Ectodermal cell (in vitro differentiated cells): ENCODE results near the gene KDSR.
A peak's percentile ranks its signal among the peaks of the same experiment; 100 is the strongest.
"Not testable (repeated sequence)": the region's sequence is repeated elsewhere in the genome, so short reads cannot be mapped to it uniquely, and the experiment has no call there.

Experiments used
- H3K27ac ChIP-seq: 2 replicates; pipeline ENCODE4 v1.7.0; 2013; ENCODE audit warnings: mild to moderate bottlenecking, low read depth, low read length; ENCODE audit not compliant: insufficient read depth, poor library complexity, severe bottlenecking
- H3K27me3 ChIP-seq: 2 replicates; pipeline ENCODE4 v1.7.0; 2013; ENCODE audit warnings: mild to moderate bottlenecking, low read length; ENCODE audit not compliant: insufficient read depth, control insufficient read depth, poor library complexity, severe bottlenecking
- H3K36me3 ChIP-seq: one replicate; pipeline ENCODE4 v1.7.0; 2013; ENCODE audit warnings: low read length; ENCODE audit not compliant: control insufficient read depth, insufficient read depth
- H3K4me1 ChIP-seq: one replicate; pipeline ENCODE4 v1.7.0; 2013; ENCODE audit warnings: low read length; ENCODE audit not compliant: control insufficient read depth, insufficient read depth
- H3K4me3 ChIP-seq: 2 replicates; pipeline ENCODE4 v1.7.0; 2013; ENCODE audit warnings: low read depth, low read length, control low read depth; ENCODE audit not compliant: insufficient read depth
- H3K9me3 ChIP-seq: 2 replicates; pipeline ENCODE4 v1.7.0; 2013; ENCODE audit warnings: mild to moderate bottlenecking, low read length, moderate library complexity; ENCODE audit not compliant: control insufficient read depth
- WGBS, 2 experiments: methylation state at CpG; one replicate each; pipeline ENCODE4 v1.1.7; 2013; ENCODE audit warnings: missing lambda C conversion rate in 2 of 2; 5-methylcytosine and 5-hydroxymethylcytosine counted together

Gene KDSR

DNA sequence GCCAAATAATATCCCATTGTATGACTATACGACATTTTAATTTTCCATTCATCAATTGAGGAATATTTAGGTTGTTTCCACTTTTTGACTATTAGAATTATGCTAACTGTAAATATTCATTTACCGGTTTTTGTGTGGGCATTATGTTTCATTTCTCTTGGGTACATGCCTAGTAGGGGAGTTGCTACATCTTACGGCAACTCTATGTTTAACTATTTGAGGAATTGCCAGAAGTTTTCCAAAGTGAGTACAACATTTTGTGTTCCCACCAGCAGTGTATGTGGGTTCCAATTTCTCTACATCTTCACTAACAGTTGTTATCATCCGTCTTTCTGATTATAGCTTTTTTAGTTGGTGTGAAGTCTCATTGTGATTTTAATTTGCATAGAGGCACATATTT is 1.6 kb upstream of the KDSR start:
- peaks cover 3% of the 10 kb centered on the region for H3K4me1 ChIP-seq
- no peaks in the 10 kb centered on the region for H3K36me3 ChIP-seq
- WGBS, 2 experiments, result 94 to 100% methylated on average over 2 to 4 of the region's 4 CpGs
- H3K27me3 ChIP-seq, result no peaks in the 10 kb centered on the region
- no peaks in the 10 kb centered on the region for H3K9me3 ChIP-seq
- H3K27ac ChIP-seq, result no peak overlapping the region
- no peak overlapping the region for H3K4me3 ChIP-seq

DNA sequence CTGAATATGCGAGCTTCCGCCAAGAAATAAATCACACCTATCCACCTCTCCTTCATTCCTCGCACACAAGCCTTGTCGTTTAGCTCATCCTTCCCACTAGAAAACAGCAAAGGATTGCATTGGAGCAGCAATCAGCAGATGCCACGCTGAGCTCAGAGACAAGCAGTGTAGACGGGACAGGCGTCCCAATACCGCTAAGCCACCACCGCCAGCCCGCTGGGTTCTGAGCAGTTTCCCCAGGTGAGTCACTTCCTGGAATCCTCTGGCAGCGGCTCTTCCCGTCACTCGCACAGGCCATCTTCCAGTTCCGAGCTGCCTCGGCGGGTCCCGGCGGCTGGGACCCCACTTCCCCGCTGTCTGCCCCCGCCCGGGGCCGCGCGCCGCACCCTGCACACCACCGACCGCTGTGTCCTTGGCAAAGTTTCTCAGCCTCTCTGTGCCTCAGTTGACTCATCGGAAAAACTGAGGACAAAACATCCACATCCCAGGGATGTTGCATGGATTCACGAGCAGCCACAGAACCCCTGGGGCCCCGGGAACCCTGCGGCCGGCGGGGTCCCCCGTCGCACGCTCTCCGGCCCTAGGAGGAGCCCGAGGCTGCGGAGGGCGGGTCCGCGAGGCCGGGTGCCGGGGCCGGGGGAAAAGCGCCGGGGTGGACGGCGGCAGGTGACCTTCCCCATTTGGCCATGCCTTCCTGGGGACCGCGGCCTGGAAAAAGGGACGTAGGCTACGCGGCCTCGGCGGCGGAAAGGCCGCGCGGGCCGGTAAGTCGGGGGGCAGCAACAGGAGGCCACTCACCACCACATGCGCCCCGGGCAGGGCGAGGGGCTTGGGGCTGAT is 573 bp downstream of the KDSR start:
- Histone ChIP-seq H3K27ac (peak overlapping the region; percentile 88), H3K36me3 (peaks cover 6% of the 10 kb centered on the region), H3K27me3 (no peaks in the 10 kb centered on the region), H3K4me1 (peaks cover 3% of the 10 kb centered on the region), H3K4me3 (peak overlapping the region; percentile 88), H3K9me3 (no peaks in the 10 kb centered on the region)
- 0 to 1% methylated on average over 65 of the region's 65 CpGs for WGBS, 2 experiments

GRCh38 chr18:63365876-63366212 is 1.2 kb downstream of the KDSR start:
- Histone ChIP-seq H3K36me3 (peaks cover 6% of the 10 kb centered on the region), H3K9me3 (no peaks in the 10 kb centered on the region), H3K4me3 (peak overlapping the region; percentile 88), H3K4me1 (peaks cover 3% of the 10 kb centered on the region), H3K27me3 (no peaks in the 10 kb centered on the region), H3K27ac (no peak overlapping the region)
- WGBS, 2 experiments, result 3% methylated on average over 12 of the region's 12 CpGs

- H3K27ac ChIP-seq, result no peak overlapping the region
- H3K36me3 ChIP-seq, result peaks cover 6% of the 10 kb centered on the region
- no peak overlapping the region for H3K4me3 ChIP-seq
- 90 to 95% methylated on average over 2 of the region's 2 CpGs for WGBS, 2 experiments
- peaks cover 3% of the 10 kb centered on the region for H3K4me1 ChIP-seq
- no peaks in the 10 kb centered on the region for H3K9me3 ChIP-seq
- no peaks in the 10 kb centered on the region for H3K27me3 ChIP-seq
Measured at GRCh38 chr18:63363951-63364350, 3.1 kb downstream of the KDSR start.

DNA sequence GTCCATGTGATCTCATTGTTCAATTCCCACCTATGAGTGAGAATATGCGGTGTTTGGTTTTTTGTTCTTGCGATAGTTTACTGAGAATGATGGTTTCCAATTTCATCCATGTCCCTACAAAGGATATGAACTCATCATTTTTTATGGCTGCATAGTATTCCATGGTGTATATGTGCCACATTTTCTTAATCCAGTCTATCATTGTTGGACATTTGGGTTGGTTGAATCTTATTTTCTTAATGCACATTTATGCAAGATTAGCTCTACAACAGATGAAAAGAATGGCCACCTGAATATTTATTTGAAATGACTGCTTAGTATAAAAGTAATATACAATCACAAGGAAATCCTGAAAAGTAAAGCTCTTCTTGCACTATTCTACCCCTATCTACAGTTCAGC is 3.6 kb downstream of the KDSR start:
- H3K4me3 ChIP-seq, H3K36me3 ChIP-seq, H3K27me3 ChIP-seq, H3K4me1 ChIP-seq, H3K27ac ChIP-seq, H3K9me3 ChIP-seq: not testable (repeated sequence)
- WGBS, 2 experiments, result no CpG with 5 or more reads among the region's 2 CpGs

GRCh38 chr18:63356272-63356896 is 10.6 kb downstream of the KDSR start:
- no peaks in the 10 kb centered on the region for H3K9me3 ChIP-seq
- no peak overlapping the region for H3K4me3 ChIP-seq
- no peaks in the 10 kb centered on the region for H3K27me3 ChIP-seq
- no peak overlapping the region for H3K27ac ChIP-seq
- peaks cover 24% of the 10 kb centered on the region for H3K36me3 ChIP-seq
- no peaks in the 10 kb centered on the region for H3K4me1 ChIP-seq
- 95 to 97% methylated on average over 4 to 7 of the region's 7 CpGs for WGBS, 2 experiments

DNA sequence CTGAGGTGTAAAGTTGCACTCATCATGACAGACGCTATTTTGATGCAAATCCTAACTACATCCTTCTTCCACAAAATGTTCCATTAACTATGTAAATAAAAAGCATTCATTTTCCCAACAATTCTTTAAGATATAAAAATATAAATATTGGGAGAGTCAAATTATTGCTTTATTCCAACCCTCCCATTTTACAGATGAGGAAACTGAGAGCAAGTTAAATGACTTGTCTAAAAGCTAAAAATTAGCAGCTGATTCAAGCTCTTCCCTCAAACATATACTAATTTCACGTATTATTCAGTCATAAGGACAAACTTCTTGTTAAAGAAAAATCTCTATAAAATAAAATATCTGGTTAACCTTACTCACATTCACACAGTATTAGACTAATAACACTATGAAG is 16.8 kb downstream of the KDSR start:
- 50% methylated on average over 2 of the region's 2 CpGs; no CpG with 5 or more reads in 1 of the 2 experiments for WGBS, 2 experiments
- H3K4me1 ChIP-seq, result no peaks in the 10 kb centered on the region
- peaks cover 44% of the 10 kb centered on the region for H3K36me3 ChIP-seq

DNA sequence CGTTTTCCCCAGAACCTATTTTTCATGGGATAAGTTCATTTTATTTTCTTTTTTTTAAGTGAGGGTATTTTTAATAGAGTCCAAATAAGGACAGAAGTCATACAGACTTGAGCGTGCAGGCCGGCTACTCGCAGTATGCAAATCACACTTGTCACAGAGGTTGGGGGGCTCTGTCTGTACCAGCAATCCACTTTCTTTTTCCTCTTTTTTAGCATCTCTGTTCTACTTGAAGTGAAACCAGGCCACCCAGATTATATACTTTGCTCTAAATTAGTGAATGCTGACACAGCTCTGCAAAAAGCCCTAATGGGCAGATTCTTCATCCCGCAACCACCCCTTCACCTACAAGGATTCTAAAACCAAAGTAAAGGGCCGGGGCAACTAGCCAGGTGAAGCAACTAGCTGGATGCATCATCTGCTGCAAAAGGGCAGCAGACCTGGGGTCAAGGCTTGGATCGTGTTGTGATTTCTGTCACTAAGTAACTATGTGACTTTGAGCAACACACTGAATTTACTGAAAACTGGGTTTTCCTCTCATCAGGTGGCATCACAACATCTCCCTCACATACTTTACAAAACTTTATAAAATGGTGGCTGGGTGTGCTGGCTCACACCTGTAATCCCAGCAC is 18.4 kb downstream of the KDSR start:
- Histone ChIP-seq H3K27ac (no peak overlapping the region), H3K4me3 (no peak overlapping the region), H3K4me1 (no peaks in the 10 kb centered on the region), H3K36me3 (peaks cover 37% of the 10 kb centered on the region), H3K27me3 (no peaks in the 10 kb centered on the region), H3K9me3 (no peaks in the 10 kb centered on the region)
- WGBS, 2 experiments, result 87 to 95% methylated on average over 7 of the region's 7 CpGs

More for the DNA sequence above, 16.8 kb downstream of the KDSR start:
- Histone ChIP-seq H3K27me3 (no peaks in the 10 kb centered on the region), H3K27ac (no peak overlapping the region), H3K4me3 (no peak overlapping the region), H3K9me3 (no peaks in the 10 kb centered on the region)

DNA sequence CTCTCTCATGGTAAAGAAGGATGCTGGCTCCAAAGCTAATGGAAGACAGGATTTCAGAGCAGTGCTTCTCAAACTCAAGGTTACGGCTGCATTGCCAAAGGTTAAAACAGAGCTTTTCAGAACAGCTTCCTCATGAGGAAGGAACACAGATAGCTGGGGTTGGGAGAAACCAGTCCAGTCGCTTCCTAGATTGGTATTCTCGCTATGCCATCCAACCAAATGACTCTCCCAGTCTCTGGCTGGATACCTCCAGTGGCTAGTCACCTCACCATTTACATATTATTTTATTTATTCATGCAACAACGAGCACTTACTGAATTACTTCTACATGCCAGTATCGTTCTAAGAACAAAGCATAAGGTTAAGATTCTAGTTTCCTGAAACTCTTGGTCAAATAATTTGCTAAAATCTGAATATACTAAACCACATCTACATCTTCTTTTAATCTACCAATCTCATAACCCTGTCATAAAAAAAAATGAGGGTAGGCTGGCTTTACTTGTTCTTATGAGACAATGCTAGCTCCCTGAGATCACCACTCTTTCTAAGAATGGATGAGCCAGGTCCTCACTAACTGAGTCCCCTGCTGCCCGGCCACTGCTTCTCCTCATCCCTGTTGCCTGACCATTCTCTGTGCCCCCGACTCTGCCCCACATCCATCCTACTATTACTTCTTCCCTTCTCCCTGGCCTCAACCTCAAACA is 20.4 kb downstream of the KDSR start:
- Histone ChIP-seq H3K9me3 (no peaks in the 10 kb centered on the region), H3K4me3 (no peak overlapping the region), H3K27me3 (no peaks in the 10 kb centered on the region), H3K4me1 (no peaks in the 10 kb centered on the region), H3K36me3 (peaks cover 31% of the 10 kb centered on the region), H3K27ac (no peak overlapping the region)
- WGBS, 2 experiments, result 94% methylated on average over 7 of the region's 7 CpGs

DNA sequence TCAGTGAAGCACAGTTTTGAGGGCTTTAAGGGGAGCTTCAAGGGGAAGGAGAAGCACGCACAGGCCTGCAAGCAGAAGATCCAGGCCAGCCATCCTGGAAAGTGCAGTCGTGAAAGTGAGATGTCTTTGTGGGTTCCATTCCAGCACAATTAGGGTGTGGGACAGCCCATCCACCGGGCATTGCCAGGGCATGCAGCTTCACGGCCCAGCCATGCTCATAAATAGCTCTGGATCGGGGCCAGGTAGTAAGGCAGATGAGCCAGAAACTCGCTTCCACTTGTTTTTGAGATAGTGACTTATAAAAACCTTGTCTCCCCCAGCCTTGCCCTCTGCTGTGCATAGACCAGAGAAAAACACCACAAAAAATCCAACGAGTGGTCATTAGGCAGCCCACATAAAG is 21.0 kb downstream of the KDSR start:
- no peak overlapping the region for H3K4me3 ChIP-seq
- WGBS, 2 experiments, result 95 to 96% methylated on average over 7 of the region's 7 CpGs
- H3K4me1 ChIP-seq, result no peaks in the 10 kb centered on the region
- H3K27ac ChIP-seq, result no peak overlapping the region
- H3K27me3 ChIP-seq, result no peaks in the 10 kb centered on the region
- peaks cover 25% of the 10 kb centered on the region for H3K36me3 ChIP-seq
- no peaks in the 10 kb centered on the region for H3K9me3 ChIP-seq
